Measurements from ENCODE around the gene NTM. TPM values are rescaled to one million over a fixed set of nuclear protein-coding genes. Genes with fewer than 3 reads are reported as not detected.

NTM gene
- total RNA-seq, 6 donors from 2014 or later = 4.1 to 151 (median 115) TPM

DNA sequence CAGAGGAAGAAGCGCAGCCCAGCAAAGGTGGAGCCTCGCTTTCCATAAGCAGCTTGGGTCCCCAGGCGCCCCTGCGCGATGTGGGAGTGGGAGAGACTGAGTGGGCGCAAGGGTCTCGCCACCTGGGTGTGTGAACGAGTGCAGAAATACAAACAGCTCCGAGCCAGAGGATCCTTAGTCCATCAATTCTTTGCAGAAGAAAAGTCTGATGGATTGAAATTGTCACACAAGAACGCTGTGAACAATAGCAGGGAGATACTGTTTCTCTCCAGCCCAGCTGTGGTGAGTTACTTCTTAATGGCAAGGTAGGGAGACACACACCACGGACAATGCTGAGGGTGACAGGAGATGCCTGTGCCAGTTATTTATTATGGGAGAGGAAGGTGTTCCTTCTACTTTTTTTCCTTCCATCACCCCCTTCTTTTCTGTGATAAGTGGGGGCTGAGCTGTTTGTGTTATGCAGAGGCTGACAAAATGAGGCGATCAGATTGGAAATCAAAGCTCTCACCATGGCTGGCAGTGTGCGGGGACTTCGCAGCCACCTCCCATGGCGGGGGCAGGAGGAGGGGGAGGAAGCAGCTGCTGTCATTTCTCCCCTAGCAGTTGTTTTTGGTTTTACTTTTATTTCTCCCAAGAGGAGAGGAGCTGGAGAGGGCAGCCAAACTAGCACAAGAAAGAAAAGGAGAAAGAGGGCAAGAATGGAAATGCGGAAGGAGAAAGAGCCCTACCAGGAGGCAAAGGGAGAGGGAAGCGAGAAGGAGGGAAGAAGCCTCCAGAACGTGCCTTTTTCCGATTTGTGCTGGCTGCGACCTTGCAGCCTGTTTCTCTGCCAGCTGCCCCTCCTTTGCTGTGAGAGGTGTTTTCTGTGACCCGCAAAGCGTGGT, 755.8 kb downstream of the NTM start:
- 18 to 25% methylated on average over 22 of the region's 22 CpGs for WGBS, 2 donors
- TF ChIP-seq EP300 (IDR thresholded peaks at IDR 0.05) = no peak
- TF ChIP-seq POLR2AphosphoS5 (IDR thresholded peaks at IDR 0.05) = no peak
- TF ChIP-seq POLR2A (IDR thresholded peaks at IDR 0.05) = no peak
- no peak for TF ChIP-seq CTCF (IDR thresholded peaks at IDR 0.05)
- DNase-seq (peak in 1 of 2 donors; percentile 47), ATAC-seq (ENCODE audit: low FRiP score in 2 of 2) (peak in 1 of 2 donors; percentile 40)
- peaks cover 3 to 12% (median 5%) of the 10 kb centered on the region in 4 donors for H3K4me1 ChIP-seq
- H3K4me3 ChIP-seq = peak overlapping the region in 3 of 4 donors; percentile 7 to 32 (median 20)
- H3K27me3 ChIP-seq = no peaks in the 10 kb centered on the region
- H3K27ac ChIP-seq = no peak overlapping the region
- no peaks in the 10 kb centered on the region for H3K9me3 ChIP-seq
- no peaks in the 10 kb centered on the region for H3K36me3 ChIP-seq

DNA sequence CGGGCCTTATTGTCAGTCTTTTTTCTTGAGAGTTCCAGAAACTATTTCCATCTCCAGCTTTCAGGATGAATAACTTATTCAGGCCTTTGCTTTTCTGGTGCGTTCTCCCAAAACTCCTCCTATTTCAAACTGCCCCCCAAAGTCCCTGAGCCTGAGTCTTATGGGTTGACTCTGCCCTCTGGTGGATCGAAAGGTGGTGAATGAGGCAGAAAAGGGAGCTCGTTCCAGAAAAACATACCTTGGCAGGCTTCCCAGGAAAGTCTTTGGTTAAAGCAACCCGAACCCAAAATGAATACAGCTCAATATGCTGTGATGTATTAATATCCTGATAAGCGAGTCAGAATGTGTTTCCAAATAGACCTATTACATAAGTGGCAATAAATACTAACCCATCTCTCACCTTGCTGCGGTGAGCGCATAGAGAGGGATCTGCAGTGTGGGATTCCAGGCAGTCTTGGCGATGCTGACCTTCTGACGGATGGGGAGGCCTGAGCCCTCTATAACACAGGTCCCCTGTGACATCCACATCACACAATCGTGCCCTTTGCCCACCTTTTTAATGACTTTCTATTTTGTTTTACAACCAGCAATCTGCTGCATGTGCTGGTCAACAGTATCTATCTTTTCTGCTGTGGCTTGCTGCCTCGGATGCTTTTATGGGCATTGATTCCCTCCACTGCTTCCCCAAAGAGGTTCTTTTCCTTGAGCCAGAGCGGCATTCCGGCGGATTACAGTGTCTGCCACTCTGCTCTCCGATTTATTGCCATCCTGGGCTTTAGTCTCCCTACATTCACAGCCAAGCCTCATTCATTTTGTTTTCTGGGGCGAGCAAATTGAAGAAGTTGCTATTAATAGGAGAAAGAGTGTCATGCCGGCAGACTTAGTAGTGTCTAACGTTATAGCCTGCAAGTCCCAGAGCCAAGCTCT, 756.8 kb downstream of the NTM start:
- peak overlapping the region in 3 of 4 donors; percentile 7 to 32 (median 20) for H3K4me3 ChIP-seq
- TF ChIP-seq POLR2AphosphoS5 (IDR thresholded peaks at IDR 0.05) = no peak
- peak in 3 of 6 experiments; percentile 21 to 32 (median 26) for TF ChIP-seq CTCF (IDR thresholded peaks at IDR 0.05)
- TF ChIP-seq POLR2A (IDR thresholded peaks at IDR 0.05) = no peak
- no peak for TF ChIP-seq EP300 (IDR thresholded peaks at IDR 0.05)
- H3K4me1 ChIP-seq = peaks cover 3 to 12% (median 5%) of the 10 kb centered on the region in 4 donors
- H3K27me3 ChIP-seq = no peaks in the 10 kb centered on the region
- no peaks in the 10 kb centered on the region for H3K36me3 ChIP-seq
- H3K27ac ChIP-seq = no peak overlapping the region
- whole genome bisulfite sequencing, 2 donors = 52 to 58% methylated on average over 19 of the region's 19 CpGs
- H3K9me3 ChIP-seq = no peaks in the 10 kb centered on the region
- peak in 1 of 2 donors; percentile 83 for ATAC-seq (ENCODE audit: low FRiP score in 2 of 2)
- no peak for DNase-seq

DNA sequence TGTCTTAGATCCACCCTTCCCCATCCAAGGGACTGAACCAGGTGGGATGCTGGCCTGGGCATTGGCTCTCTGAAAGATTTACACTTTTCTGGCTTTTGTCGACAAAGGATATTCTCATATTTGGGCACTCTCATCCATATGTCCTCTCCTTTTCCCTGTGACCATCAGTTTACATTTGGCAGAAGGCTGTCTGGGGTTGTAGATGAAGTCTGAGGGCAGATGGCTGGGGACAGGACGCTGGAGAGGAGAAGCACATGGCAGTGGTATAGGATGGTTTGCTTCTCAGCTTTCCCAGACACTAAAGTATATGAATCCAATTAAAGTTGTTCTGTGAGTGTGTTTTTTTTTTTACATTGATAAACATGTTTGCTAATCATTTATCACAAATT, 757.5 kb downstream of the NTM start:
- TF ChIP-seq EP300 (IDR thresholded peaks at IDR 0.05) = no peak
- TF ChIP-seq POLR2A (IDR thresholded peaks at IDR 0.05) = no peak
- TF ChIP-seq POLR2AphosphoS5 (IDR thresholded peaks at IDR 0.05) = no peak
- no peaks in the 10 kb centered on the region for H3K9me3 ChIP-seq
- no peak overlapping the region for H3K4me3 ChIP-seq
- 76 to 81% methylated on average over 2 of the region's 2 CpGs for WGBS, 2 donors
- no peak for DNase-seq
- ATAC-seq (ENCODE audit: low FRiP score in 2 of 2) = no peak
- no peak overlapping the region for H3K27ac ChIP-seq
- H3K4me1 ChIP-seq = peaks cover 3 to 12% (median 5%) of the 10 kb centered on the region in 4 donors
- H3K27me3 ChIP-seq = no peaks in the 10 kb centered on the region
- H3K36me3 ChIP-seq = no peaks in the 10 kb centered on the region

GRCh38 chr11:132131047-132131446, 760.6 kb downstream of the NTM start:
- TF ChIP-seq EP300 (IDR thresholded peaks at IDR 0.05) = no peak
- TF ChIP-seq POLR2AphosphoS5 (IDR thresholded peaks at IDR 0.05) = no peak
- TF ChIP-seq CTCF (IDR thresholded peaks at IDR 0.05) = no peak
- no peak for TF ChIP-seq POLR2A (IDR thresholded peaks at IDR 0.05)
- no peak for ATAC-seq (ENCODE audit: low FRiP score in 2 of 2)
- Histone ChIP-seq H3K27ac (no peak overlapping the region), H3K36me3 (no peaks in the 10 kb centered on the region), H3K9me3 (no peaks in the 10 kb centered on the region), H3K27me3 (no peaks in the 10 kb centered on the region), H3K4me3 (no peak overlapping the region), H3K4me1 (peaks cover under 1 to 9% (median 3%) of the 10 kb centered on the region in 4 donors)
- 81 to 89% methylated on average over 4 of the region's 4 CpGs for WGBS, 2 donors
- DNase-seq = no peak

- 44 to 54% methylated on average over 9 of the region's 9 CpGs for WGBS, 2 donors
- H3K4me3 ChIP-seq = no peak overlapping the region
- H3K9me3 ChIP-seq = no peaks in the 10 kb centered on the region
- H3K36me3 ChIP-seq = no peaks in the 10 kb centered on the region
- TF ChIP-seq POLR2AphosphoS5 (IDR thresholded peaks at IDR 0.05) (no peak), EP300 (IDR thresholded peaks at IDR 0.05) (no peak), POLR2A (IDR thresholded peaks at IDR 0.05) (no peak), CTCF (IDR thresholded peaks at IDR 0.05) (no peak)
- ATAC-seq (ENCODE audit: low FRiP score in 2 of 2) (no peak), DNase-seq (no peak)
- H3K27ac ChIP-seq = no peak overlapping the region
- H3K4me1 ChIP-seq = no peaks in the 10 kb centered on the region
- H3K27me3 ChIP-seq = no peaks in the 10 kb centered on the region
Observed at GRCh38 chr11:132131961-132132360, 761.5 kb downstream of the NTM start.
